H1 (cell line): ENCODE data around the gene GPX5. TPM values are rescaled to one million over a fixed set of nuclear protein-coding genes. Genes with fewer than 3 reads are reported as not detected.

ENCODE experiments used
- CTCF ChIA-PET: fragments of 300-600 bp; sonication (Branson Sonifier 250); formaldehyde crosslinking; loops from one replicate; lab custom pipeline; 2021; ENCODE audit not compliant: partially characterized antibody; lab: Charles Lee
- POLR2A ChIA-PET: fragments of 300-600 bp; sonication (Branson Sonifier 250); formaldehyde crosslinking; loops from one replicate; lab custom pipeline; 2021; ENCODE audit warnings: inconsistent platforms; ENCODE audit not compliant: partially characterized antibody; lab: Charles Lee
- DNase-seq, 2 experiments: peaks; one replicate each; pipeline versions ENCODE4 v3.0.0 to v3.0.0-alpha.2; 2010 to 2022; ENCODE audit warnings: low spot score in 2 of 2, low read depth in 1 of 2, mixed read lengths in 1 of 2
- FAIRE-seq: peaks from 2 replicates; lab custom pipeline; 2011; peaks lifted over from hg19 to GRCh38; lab: Jason Lieb, UNC
- H2AFZ ChIP-seq: 2 replicates; pipeline ENCODE4 v1.8.1; 2012; ENCODE audit warnings: low read length, inconsistent platforms
- H2AK5ac ChIP-seq: 2 replicates; pipeline ENCODE4 v1.6.1; 2013; ENCODE audit warnings: low read depth, low read length
- H2BK120ac ChIP-seq: replicated peaks from 2 replicates; pipeline ENCODE3; 2013; ENCODE audit warnings: low read depth, low read length, inconsistent platforms
- H2BK12ac ChIP-seq: 2 replicates; pipeline ENCODE4 v1.6.1; 2013; ENCODE audit warnings: low read depth, low read length
- H2BK15ac ChIP-seq: 2 replicates; pipeline ENCODE4 v1.6.1; 2013; ENCODE audit warnings: low read length
- H2BK20ac ChIP-seq: 2 replicates; pipeline ENCODE4 v1.6.1; 2013; ENCODE audit warnings: low read length
- H2BK5ac ChIP-seq: 2 replicates; pipeline ENCODE4 v1.6.1; 2013; ENCODE audit warnings: low read depth, low read length
- H3K14ac ChIP-seq: 2 replicates; pipeline ENCODE4 v1.6.1; 2013; ENCODE audit warnings: inconsistent platforms; ENCODE audit not compliant: insufficient read length
- H3K18ac ChIP-seq: 2 replicates; pipeline ENCODE4 v1.6.1; 2013; ENCODE audit warnings: low read length; ENCODE audit errors: extremely low read depth
- H3K23ac ChIP-seq: 2 replicates; pipeline ENCODE4 v1.6.1; 2013; ENCODE audit warnings: inconsistent platforms; ENCODE audit not compliant: insufficient read length
- H3K23me2 ChIP-seq: 2 replicates; pipeline ENCODE4 v1.6.1; 2013; ENCODE audit warnings: low read depth, low read length
- H3K27ac ChIP-seq: 2 replicates; pipeline ENCODE4 v1.6.1; 2011; ENCODE audit warnings: low read depth, low read length, inconsistent platforms
- H3K27me3 ChIP-seq, 4 experiments: replicated peaks in 1 of 4; 1 replicate in 1 of 4; 2 replicates in 3 of 4; pipeline versions ENCODE4 v1.6.1 to v1.8.1; 2011 to 2013; ENCODE audit warnings: low read length in 3 of 4, mild to moderate bottlenecking in 3 of 4, inconsistent platforms in 2 of 4, mixed read lengths in 2 of 4, moderate library complexity in 1 of 4; ENCODE audit not compliant: control insufficient read depth in 3 of 4, insufficient read depth in 3 of 4; ENCODE audit errors: extremely low read depth in 1 of 4
- H3K36me3 ChIP-seq, 4 experiments: 2 replicates each; pipeline versions ENCODE4 v1.6.1 to v1.8.1; 2011 to 2013; ENCODE audit warnings: mild to moderate bottlenecking in 4 of 4, low read length in 3 of 4, moderate library complexity in 2 of 4, control low read depth in 1 of 4, inconsistent platforms in 1 of 4; ENCODE audit not compliant: insufficient read depth in 4 of 4, control insufficient read depth in 2 of 4
- H3K4ac ChIP-seq: replicated peaks from 2 replicates; pipeline ENCODE3; 2013; ENCODE audit warnings: low read length, low read depth, mixed read lengths, inconsistent platforms; ENCODE audit not compliant: insufficient read length
- H3K4me1 ChIP-seq, 4 experiments: replicated peaks in 1 of 4; 1 replicate in 1 of 4; 2 replicates in 3 of 4; pipeline versions ENCODE4 v1.6.1 to v1.8.1; 2011 to 2013; ENCODE audit warnings: low read length in 3 of 4, inconsistent platforms in 2 of 4, mixed read lengths in 1 of 4; ENCODE audit not compliant: insufficient read depth in 4 of 4, control insufficient read depth in 3 of 4
- H3K4me2 ChIP-seq, 2 experiments: 2 replicates each; pipeline versions ENCODE4 v1.6.1 to v1.8.1; 2011 to 2013; ENCODE audit warnings: low read depth in 2 of 2, low read length in 2 of 2, control low read depth in 1 of 2, inconsistent platforms in 1 of 2, mild to moderate bottlenecking in 1 of 2; ENCODE audit not compliant: insufficient read depth in 1 of 2
- H3K4me3 ChIP-seq, 4 experiments: fragments of 200-600, 300-600 bp in 1 of 4; sonication (generic), shearing (Covaris generic), sonication (Bioruptor Twin) in 1 of 4; 2 replicates each; pipeline versions ENCODE4 v1.5.1 to v1.8.1; 2011 to 2016; ENCODE audit warnings: low read length in 4 of 4, low read depth in 3 of 4, control low read depth in 2 of 4, inconsistent platforms in 2 of 4, mild to moderate bottlenecking in 2 of 4, mixed read lengths in 1 of 4, moderate library complexity in 1 of 4; ENCODE audit not compliant: insufficient read depth in 2 of 4; ENCODE audit errors: extremely low read depth in 1 of 4
- H3K56ac ChIP-seq: replicated peaks from 2 replicates; pipeline ENCODE3; 2013; ENCODE audit warnings: low read depth, mild to moderate bottlenecking, mixed read lengths, low read length, inconsistent platforms; ENCODE audit not compliant: insufficient read length
- H3K79me1 ChIP-seq: 2 replicates; pipeline ENCODE4 v1.6.1; 2013; ENCODE audit warnings: low read depth, low read length, control low read depth
- H3K79me2 ChIP-seq, 2 experiments: 2 replicates each; pipeline versions ENCODE4 v1.6.1 to v1.8.1; 2012 to 2013; ENCODE audit warnings: low read length in 2 of 2, mild to moderate bottlenecking in 2 of 2, inconsistent platforms in 1 of 2; ENCODE audit not compliant: insufficient read depth in 2 of 2, control insufficient read depth in 1 of 2
- H3K9ac ChIP-seq, 4 experiments: replicated peaks in 1 of 4; 1 replicate in 1 of 4; 2 replicates in 3 of 4; pipeline versions ENCODE4 v1.6.1 to v1.8.1; 2011 to 2013; ENCODE audit warnings: low read depth in 3 of 4, low read length in 3 of 4, control low read depth in 2 of 4, mild to moderate bottlenecking in 2 of 4, moderate library complexity in 2 of 4, inconsistent platforms in 1 of 4; ENCODE audit errors: extremely low read depth in 1 of 4
- H3K9me3 ChIP-seq, 2 experiments: 2 replicates each; pipeline versions ENCODE4 v1.6.1 to v1.8.1; 2012 to 2013; ENCODE audit warnings: mild to moderate bottlenecking in 2 of 2, moderate library complexity in 2 of 2, control low read depth in 1 of 2, inconsistent platforms in 1 of 2, low read depth in 1 of 2, low read length in 1 of 2, mixed read lengths in 1 of 2; ENCODE audit not compliant: insufficient read depth in 2 of 2
- H4K20me1 ChIP-seq, 2 experiments: replicated peaks in 1 of 2; 2 replicates each; pipeline versions ENCODE3 to v1.8.1; 2011 to 2013; ENCODE audit warnings: inconsistent platforms in 2 of 2, low read length in 2 of 2, mild to moderate bottlenecking in 1 of 2; ENCODE audit not compliant: insufficient read depth in 2 of 2, control insufficient read depth in 1 of 2
- H4K5ac ChIP-seq: 2 replicates; pipeline ENCODE4 v1.6.1; 2013; ENCODE audit warnings: low read length, low read depth, mixed read lengths, inconsistent platforms; ENCODE audit not compliant: insufficient read length
- H4K8ac ChIP-seq: 2 replicates; pipeline ENCODE4 v1.8.0; 2013; ENCODE audit warnings: mild to moderate bottlenecking, moderate library complexity, low read length, inconsistent platforms; ENCODE audit not compliant: insufficient read depth; ENCODE audit errors: extremely low read depth
- H4K91ac ChIP-seq: replicated peaks from 2 replicates; pipeline ENCODE3; 2013; ENCODE audit warnings: low read length, mixed read lengths, inconsistent platforms; ENCODE audit not compliant: insufficient read length
- CEBPB ChIP-seq: IDR thresholded peaks from 2 replicates; pipeline ENCODE4 v1.6.1; 2012; ENCODE audit warnings: low read depth, low read length
- CHD1 ChIP-seq: IDR thresholded peaks from 2 replicates; pipeline ENCODE4 v1.6.1; 2012; ENCODE audit warnings: low read depth, low read length, improper control_type of control experiment
- HDAC2 ChIP-seq, 2 experiments: fragments of 300-600 bp in 1 of 2; sonication (generic) in 1 of 2; IDR thresholded peaks; 2 replicates each; pipeline ENCODE4 v1.6.1; 2011 to 2012; ENCODE audit warnings: low read depth in 2 of 2, low read length in 2 of 2, mild to moderate bottlenecking in 2 of 2, moderate library complexity in 2 of 2, borderline replicate concordance in 1 of 2, inconsistent platforms in 1 of 2
- HDAC6 ChIP-seq: IDR thresholded peaks from one replicate; pipeline ENCODE4 v1.7.1; 2012; ENCODE audit warnings: low read depth, mild to moderate bottlenecking, inconsistent platforms, low read length, moderate library complexity
- POLR2A ChIP-seq, 2 experiments: IDR thresholded peaks; 1 replicate in 1 of 2; 2 replicates in 1 of 2; pipeline ENCODE4 v1.6.1; 2011; ENCODE audit warnings: low read depth in 2 of 2, low read length in 2 of 2, mild to moderate bottlenecking in 2 of 2; ENCODE audit errors: control extremely low read depth in 1 of 2
- SIX5 ChIP-seq: IDR thresholded peaks from 2 replicates; pipeline ENCODE4 v1.6.1; 2011; ENCODE audit warnings: mild to moderate bottlenecking, low read depth, low read length
- USF2 ChIP-seq: IDR thresholded peaks from 2 replicates; pipeline ENCODE4 v1.6.1; 2011; ENCODE audit warnings: low read length, improper control_type of control experiment
- polyA plus RNA-seq, 7 experiments: library from polyadenylated mRNA; depleted of rRNA in 3 of 7; stranded (reverse) in 5 of 7; unstranded in 2 of 7; fragments of >200 nt in 5 of 7; fragments of 200-250 nt in 2 of 7; gene quantifications; 1 replicate in 5 of 7; 2 replicates in 1 of 7; 4 replicates in 1 of 7; pipeline versions ENCODE4 v1.2.1 to v1.2.3, GENCODE V29; 2011 to 2013; ENCODE audit warnings: missing spikeins in 2 of 7, mixed read lengths in 2 of 7
- total RNA-seq: library from RNA; stranded (reverse); fragmentation: NEBNext Ultra II Directional; extraction: Animal tissue kit (Norgen Biotek cat#: 25700); gene quantifications from 2 replicates; pipeline ENCODE4 v1.2.1, GENCODE V29; 2021
- TF ChIP-seq, protein P1 (sequence below): IDR thresholded peaks from 2 replicates; pipeline ENCODE4 v1.6.1; 2012; ENCODE audit warnings: inconsistent platforms

The GPX5 gene
- total and polyA plus RNA-seq, 2 of the 8 experiments (the other 6 are each of a cell fraction or from before 2014, with no cell fraction given) = 0.08 TPM; not detected in 1

DNA sequence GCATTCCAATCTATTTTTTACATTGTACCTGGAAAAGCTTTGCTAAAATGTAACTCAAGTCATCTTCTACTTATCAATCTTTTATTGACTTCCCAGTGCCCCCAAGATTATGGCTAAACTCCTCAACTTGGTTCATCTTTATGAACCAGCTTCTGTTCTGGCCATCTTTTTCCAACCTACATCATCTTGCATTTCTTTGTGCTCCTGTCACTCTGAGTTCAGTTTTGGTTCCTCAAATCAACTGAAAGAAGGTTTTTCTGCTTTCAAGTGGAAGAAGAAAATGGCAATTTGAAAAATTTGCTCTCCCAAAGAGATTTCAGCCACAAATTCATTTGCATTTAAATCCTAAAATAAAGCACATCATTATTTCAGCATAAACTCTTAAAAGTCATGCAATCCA is 41.8 kb downstream of the GPX5 start:
- H3K27ac ChIP-seq = no peak overlapping the region
- no peak overlapping the region for H3K56ac ChIP-seq
- no peak overlapping the region for H3K4ac ChIP-seq
- no peaks in the 10 kb centered on the region for H3K36me3 ChIP-seq
- no peak overlapping the region for H2AFZ ChIP-seq
- ChIA-PET POLR2A (no interaction called here), CTCF (no interaction called here)
- H4K91ac ChIP-seq = no peak overlapping the region
- no peaks in the 10 kb centered on the region for H3K4me1 ChIP-seq
- TF ChIP-seq, protein P1, sequence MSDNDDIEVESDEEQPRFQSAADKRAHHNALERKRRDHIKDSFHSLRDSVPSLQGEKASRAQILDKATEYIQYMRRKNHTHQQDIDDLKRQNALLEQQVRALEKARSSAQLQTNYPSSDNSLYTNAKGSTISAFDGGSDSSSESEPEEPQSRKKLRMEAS = no peak
- no peak for TF ChIP-seq HDAC6
- no peak for TF ChIP-seq POLR2A (IDR thresholded peaks at IDR 0.05; ENCODE audit: control extremely low read depth in 1 of 2, low read depth in 2 of 2, low read length in 2 of 2)
- TF ChIP-seq CHD1 = no peak
- no peak for TF ChIP-seq HDAC2 (IDR thresholded peaks at IDR 0.05; ENCODE audit: borderline replicate concordance in 1 of 2, low read depth in 2 of 2, low read length in 2 of 2)
- TF ChIP-seq USF2 = no peak
- TF ChIP-seq SIX5 = no peak
- no peak for TF ChIP-seq CEBPB
- no peaks in the 10 kb centered on the region for H3K9me3 ChIP-seq
- no peaks in the 10 kb centered on the region for H4K20me1 ChIP-seq
- H3K18ac ChIP-seq = no peak overlapping the region
- DNase-seq = no peak
- H3K23me2 ChIP-seq = no peaks in the 10 kb centered on the region
- no peak overlapping the region for H2BK20ac ChIP-seq
- no peaks in the 10 kb centered on the region for H3K79me2 ChIP-seq
- H3K23ac ChIP-seq = no peak overlapping the region
- no peak overlapping the region for H2BK12ac ChIP-seq
- no peak overlapping the region for H3K14ac ChIP-seq
- no peak overlapping the region for H3K9ac ChIP-seq
- no peak overlapping the region for H4K5ac ChIP-seq
- H3K4me3 ChIP-seq = no peak overlapping the region
- H3K79me1 ChIP-seq = no peaks in the 10 kb centered on the region
- no peak overlapping the region for H4K8ac ChIP-seq
- no peaks in the 10 kb centered on the region for H3K27me3 ChIP-seq
- H3K4me2 ChIP-seq = no peak overlapping the region
- no peak overlapping the region for H2BK5ac ChIP-seq
- FAIRE-seq = no peak
- H2BK15ac ChIP-seq = no peak overlapping the region
- H2AK5ac ChIP-seq = no peak overlapping the region
- H2BK120ac ChIP-seq = no peak overlapping the region
